Astrocyte of the spinal cord (primary cell): ENCODE data around the gene RIMS4.

Experiments used
- DNase-seq: peaks from one replicate; pipeline ENCODE4 v3.0.0; 2011; ENCODE audit warnings: low read depth, low spot score
- H3K4me3 ChIP-seq: 2 replicates; pipeline ENCODE4 v1.5.1; 2011; ENCODE audit warnings: low read depth, mild to moderate bottlenecking, low read length, moderate library complexity
- in situ Hi-C: cut with HindIII; loops from 2 replicates; pipeline ENCODE4 v1.10.0; 2017; ENCODE audit warnings: low sequenced_read_pairs
- TF ChIP-seq, protein P1 (sequence below): IDR thresholded peaks from 2 replicates; pipeline ENCODE4 v1.5.1; 2012; ENCODE audit warnings: low read depth, mild to moderate bottlenecking, low read length, inconsistent platforms

Gene RIMS4

DNA sequence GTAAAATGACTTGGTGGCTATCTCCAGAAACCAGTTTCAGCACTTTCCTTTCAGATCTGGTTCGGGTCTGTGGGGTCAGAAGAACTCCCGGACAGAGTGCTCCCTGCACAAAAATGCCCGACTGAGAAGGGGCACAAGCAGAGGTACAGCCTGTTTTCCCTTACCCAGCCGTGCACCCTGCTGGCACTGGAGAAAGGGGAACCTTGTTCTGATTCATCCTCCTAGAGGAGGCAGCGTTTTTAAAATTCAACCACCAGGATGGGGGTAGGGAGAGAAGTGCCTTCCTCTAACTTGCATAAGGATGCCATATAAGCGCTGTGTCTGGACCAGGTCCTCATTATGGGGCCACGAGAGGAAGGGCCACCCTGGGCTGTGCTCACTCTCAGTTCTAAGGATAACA, 17.6 kb downstream of the RIMS4 start:
- in situ Hi-C loops, result no loop called here
- no peak for DNase-seq
- H3K4me3 ChIP-seq, result no peak overlapping the region
- TF ChIP-seq, protein P1, sequence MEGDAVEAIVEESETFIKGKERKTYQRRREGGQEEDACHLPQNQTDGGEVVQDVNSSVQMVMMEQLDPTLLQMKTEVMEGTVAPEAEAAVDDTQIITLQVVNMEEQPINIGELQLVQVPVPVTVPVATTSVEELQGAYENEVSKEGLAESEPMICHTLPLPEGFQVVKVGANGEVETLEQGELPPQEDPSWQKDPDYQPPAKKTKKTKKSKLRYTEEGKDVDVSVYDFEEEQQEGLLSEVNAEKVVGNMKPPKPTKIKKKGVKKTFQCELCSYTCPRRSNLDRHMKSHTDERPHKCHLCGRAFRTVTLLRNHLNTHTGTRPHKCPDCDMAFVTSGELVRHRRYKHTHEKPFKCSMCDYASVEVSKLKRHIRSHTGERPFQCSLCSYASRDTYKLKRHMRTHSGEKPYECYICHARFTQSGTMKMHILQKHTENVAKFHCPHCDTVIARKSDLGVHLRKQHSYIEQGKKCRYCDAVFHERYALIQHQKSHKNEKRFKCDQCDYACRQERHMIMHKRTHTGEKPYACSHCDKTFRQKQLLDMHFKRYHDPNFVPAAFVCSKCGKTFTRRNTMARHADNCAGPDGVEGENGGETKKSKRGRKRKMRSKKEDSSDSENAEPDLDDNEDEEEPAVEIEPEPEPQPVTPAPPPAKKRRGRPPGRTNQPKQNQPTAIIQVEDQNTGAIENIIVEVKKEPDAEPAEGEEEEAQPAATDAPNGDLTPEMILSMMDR, result no peak

- H3K4me3 ChIP-seq, result no peak overlapping the region
- TF ChIP-seq, protein P1, result no peak
- in situ Hi-C loops, result no loop called here
- DNase-seq, result no peak
Observed at GRCh38 chr20:44790638-44791393, 19.5 kb downstream of the RIMS4 start.

DNA sequence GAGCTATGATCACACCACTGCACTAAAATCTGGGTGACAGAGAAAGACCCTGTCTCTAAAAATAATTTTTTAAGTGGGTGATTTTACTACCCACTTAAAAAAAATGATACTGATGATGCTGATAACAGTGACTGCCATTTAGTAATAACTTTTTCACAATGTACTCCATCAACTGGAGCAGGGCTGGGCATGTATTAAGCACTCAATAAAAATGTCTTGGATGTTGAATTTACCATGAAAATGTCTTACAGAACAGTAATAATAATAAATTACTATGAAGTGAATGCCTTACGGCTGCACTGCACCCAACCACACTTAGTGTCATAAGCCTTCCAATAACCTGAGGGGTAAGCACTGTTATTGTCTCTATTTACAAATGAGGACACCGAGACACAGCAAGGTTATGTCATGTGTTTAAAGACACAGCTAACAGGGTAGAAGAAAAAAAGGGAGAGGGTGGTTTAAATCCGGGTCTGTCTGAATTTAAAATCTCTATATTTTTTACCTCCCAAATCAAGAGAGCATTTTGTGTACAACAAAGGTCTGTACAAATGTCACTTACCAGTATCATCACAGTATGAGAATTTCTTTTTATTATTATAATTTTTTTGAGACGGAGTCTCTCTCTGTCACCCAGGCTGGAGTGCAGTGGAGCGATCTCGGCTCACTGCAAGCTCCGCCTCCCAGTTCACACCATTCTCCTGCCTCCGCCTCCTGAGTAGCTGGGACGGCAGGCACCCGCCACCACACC, 21.5 kb downstream of the RIMS4 start:
- no peak for DNase-seq
- in situ Hi-C loops, result no loop called here
- no peak overlapping the region for H3K4me3 ChIP-seq
- TF ChIP-seq, protein P1, result no peak

DNA sequence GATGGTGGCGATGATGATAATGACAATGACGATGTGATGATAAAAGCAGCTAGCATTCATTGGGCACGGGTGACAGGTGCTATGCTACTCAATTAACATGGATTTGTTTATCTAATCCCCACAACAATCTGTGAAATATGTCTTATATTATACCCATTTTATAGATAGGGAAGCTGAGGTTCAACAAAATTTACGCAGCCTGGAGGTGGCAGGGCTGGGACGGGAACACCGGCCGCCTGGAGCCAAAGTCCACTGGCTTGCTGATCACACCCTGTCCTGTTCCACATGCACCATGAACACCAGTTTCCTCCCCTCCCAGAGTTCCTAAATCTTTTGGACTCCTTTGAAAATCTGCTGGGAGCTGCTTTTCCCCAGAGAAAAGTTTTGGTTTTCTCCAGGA, 23.0 kb downstream of the RIMS4 start:
- in situ Hi-C loops, result no loop called here
- TF ChIP-seq, protein P1, result no peak
- no peak overlapping the region for H3K4me3 ChIP-seq
- DNase-seq, result no peak

- in situ Hi-C loops, result no loop called here
- no peak overlapping the region for H3K4me3 ChIP-seq
- TF ChIP-seq, protein P1, result no peak
- no peak for DNase-seq
Observed at GRCh38 chr20:44785768-44786167, 24.6 kb downstream of the RIMS4 start.

DNA sequence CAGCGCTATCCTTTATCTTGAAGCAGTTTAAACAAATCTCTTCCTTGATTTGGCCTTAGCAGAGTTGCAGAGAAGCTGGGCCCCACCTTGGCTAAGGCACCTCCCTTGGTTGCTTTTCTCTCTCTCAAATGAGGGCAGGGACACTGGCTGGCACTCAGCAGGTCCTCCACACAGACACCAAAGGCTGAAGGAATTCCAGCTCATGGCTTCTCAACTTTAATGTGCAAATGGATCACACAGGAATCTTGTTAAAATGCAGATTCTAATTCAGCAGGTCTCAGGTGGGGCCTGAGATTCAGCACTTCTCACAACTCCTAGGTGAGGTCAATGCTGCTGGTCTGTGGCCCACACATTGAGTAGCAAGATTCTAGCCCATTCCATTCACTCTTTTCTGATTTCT, 25.7 kb downstream of the RIMS4 start:
- in situ Hi-C loops, result no loop called here
- TF ChIP-seq, protein P1, result no peak
- no peak for DNase-seq
- no peak overlapping the region for H3K4me3 ChIP-seq
